Ovary (tissue), 3 donors: ENCODE data around the gene PARD3B.

ENCODE experiments used
- CTCF ChIP-seq, 3 donors: fragments of 450-650 bp in 2 of 3; fragments of 200-600 bp in 1 of 3; IDR thresholded peaks; one replicate each; pipeline versions ENCODE4 v1.5.1 to v1.8.0; 2016 to 2022; ENCODE audit warnings: antibody characterized with exemption in 3 of 3, mild to moderate bottlenecking in 1 of 3
- POLR2A ChIP-seq: fragments of 450-650 bp; IDR thresholded peaks from one replicate; pipeline ENCODE4 v1.6.1; 2017; ENCODE audit warnings: antibody characterized with exemption, mild to moderate bottlenecking, moderate library complexity
- donor health status: DM: no; HTN: no; CAD: no.

GRCh38 chr2:204982303-204982702, 437.0 kb downstream of the PARD3B start:
- no peak for TF ChIP-seq CTCF (IDR thresholded peaks at IDR 0.05)
- TF ChIP-seq POLR2A = no peak
